GM12801 (cell line): ENCODE measurements around the gene CYFIP1.

ENCODE experiments used
- TF ChIP-seq, protein P1 (sequence below): IDR thresholded peaks from one replicate; pipeline ENCODE4 v1.5.1; 2011; ENCODE audit warnings: control low read depth; ENCODE audit not compliant: insufficient read length; ENCODE audit errors: extremely low read depth

Gene CYFIP1

DNA sequence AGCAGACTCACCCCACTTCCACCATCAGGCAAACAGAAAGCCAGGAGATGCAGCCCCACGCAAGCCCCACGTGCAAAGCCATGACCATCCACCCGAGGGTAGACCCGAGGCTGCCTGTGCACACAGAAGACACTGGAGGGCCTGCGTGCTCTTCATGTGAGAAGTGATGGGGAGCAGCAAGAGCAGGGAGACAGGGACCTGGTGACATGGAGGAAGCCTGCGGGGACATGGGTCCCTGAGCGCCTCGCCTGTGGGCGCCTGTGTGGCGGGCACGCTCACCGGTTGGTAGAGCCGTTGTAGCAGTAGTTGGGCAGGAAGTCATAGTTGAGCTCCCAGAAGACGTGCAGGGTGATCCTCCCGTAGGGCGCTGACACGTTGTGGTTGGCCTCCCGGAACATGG, 76.7 kb downstream of the CYFIP1 start:
- TF ChIP-seq, protein P1, sequence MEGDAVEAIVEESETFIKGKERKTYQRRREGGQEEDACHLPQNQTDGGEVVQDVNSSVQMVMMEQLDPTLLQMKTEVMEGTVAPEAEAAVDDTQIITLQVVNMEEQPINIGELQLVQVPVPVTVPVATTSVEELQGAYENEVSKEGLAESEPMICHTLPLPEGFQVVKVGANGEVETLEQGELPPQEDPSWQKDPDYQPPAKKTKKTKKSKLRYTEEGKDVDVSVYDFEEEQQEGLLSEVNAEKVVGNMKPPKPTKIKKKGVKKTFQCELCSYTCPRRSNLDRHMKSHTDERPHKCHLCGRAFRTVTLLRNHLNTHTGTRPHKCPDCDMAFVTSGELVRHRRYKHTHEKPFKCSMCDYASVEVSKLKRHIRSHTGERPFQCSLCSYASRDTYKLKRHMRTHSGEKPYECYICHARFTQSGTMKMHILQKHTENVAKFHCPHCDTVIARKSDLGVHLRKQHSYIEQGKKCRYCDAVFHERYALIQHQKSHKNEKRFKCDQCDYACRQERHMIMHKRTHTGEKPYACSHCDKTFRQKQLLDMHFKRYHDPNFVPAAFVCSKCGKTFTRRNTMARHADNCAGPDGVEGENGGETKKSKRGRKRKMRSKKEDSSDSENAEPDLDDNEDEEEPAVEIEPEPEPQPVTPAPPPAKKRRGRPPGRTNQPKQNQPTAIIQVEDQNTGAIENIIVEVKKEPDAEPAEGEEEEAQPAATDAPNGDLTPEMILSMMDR = no peak

GRCh38 chr15:22902981-22903380, 77.2 kb downstream of the CYFIP1 start:
- TF ChIP-seq, protein P1 = no peak

- TF ChIP-seq, protein P1 = no peak
These were observed 77.6 kb downstream of the CYFIP1 start for GRCh38 chr15:22902578-22902977.

DNA sequence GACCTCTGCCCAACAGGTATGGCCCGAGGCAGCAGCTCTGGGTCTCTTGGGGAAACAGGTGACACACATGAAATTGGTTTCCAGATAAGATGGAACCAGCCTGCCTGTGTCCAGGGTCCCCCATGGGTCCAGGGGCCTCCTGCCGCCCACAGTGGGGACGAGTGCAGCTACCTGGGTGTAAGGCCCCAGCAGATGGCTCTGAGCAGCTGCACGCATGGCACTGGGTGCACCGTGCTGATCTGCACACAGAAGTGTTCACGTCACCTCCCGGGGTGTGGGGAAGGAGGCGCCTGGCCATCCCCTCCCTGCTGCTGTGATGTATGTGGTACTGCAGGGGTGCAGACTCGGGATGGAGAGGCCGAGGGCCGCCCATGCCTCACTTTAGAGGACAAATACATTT, 78.1 kb downstream of the CYFIP1 start:
- TF ChIP-seq, protein P1 = no peak

GRCh38 chr15:22895465-22896190, 84.5 kb downstream of the CYFIP1 start:
- TF ChIP-seq, protein P1 = no peak

DNA sequence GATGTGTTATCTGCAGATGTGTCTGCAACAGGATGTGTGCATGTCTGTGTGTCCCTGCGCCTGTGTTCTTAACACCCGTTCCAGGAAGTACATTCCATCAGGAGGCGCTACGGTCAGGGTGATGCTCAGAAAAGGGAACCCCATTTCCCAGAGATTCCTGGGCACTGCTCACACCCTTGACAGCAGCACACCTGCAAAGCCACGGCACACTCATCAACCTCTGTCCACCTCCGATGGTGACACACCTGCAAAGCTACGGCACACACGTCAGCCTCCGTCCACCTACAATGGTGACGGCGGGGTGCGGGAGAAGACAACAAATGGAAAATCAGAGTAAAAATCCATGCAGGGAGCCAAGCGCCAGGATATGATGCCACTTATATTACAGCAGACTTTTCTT, 86.3 kb downstream of the CYFIP1 start:
- TF ChIP-seq, protein P1 = no peak

- TF ChIP-seq, protein P1 = no peak
These were observed 87.1 kb downstream of the CYFIP1 start for GRCh38 chr15:22893081-22893480.
